ENCODE results near the gene CDH4.

- TF ChIP-seq CTCF (IDR thresholded peaks at IDR 0.05; ENCODE audit: insufficient read depth, low read length, poor library complexity, severe bottlenecking) (no peak), EZH2phosphoT487 (conservative IDR thresholded peaks at IDR 0.05; ENCODE audit: low read length) (no peak)
Observed at GRCh38 chr20:61601853-61602252, 349.8 kb downstream of the CDH4 start.
